Mucosa of stomach (tissue), 1 donor: ENCODE results near the gene MAGEF1.

Experiments used
- H3K27me3 ChIP-seq: one replicate; pipeline ENCODE4 v1.7.0; 2013; ENCODE audit warnings: mild to moderate bottlenecking, low read length; ENCODE audit not compliant: control insufficient read depth, insufficient read depth
- H3K36me3 ChIP-seq: one replicate; pipeline ENCODE4 v1.7.0; 2013; ENCODE audit warnings: low read length; ENCODE audit not compliant: control insufficient read depth, insufficient read depth
- H3K4me1 ChIP-seq: one replicate; pipeline ENCODE4 v1.7.0; 2013; ENCODE audit warnings: mild to moderate bottlenecking, low read length; ENCODE audit not compliant: control insufficient read depth, insufficient read depth
- H3K4me3 ChIP-seq: one replicate; pipeline ENCODE4 v1.7.0; 2013; ENCODE audit warnings: low read length
- H3K9ac ChIP-seq: one replicate; pipeline ENCODE4 v1.7.0; 2013; ENCODE audit warnings: mild to moderate bottlenecking, low read length, moderate library complexity
- H3K9me3 ChIP-seq: one replicate; pipeline ENCODE4 v1.7.0; 2013; ENCODE audit warnings: mild to moderate bottlenecking, low read length, moderate library complexity; ENCODE audit not compliant: control insufficient read depth
- donor health status: Pancreatic carcinoma.

The MAGEF1 gene

GRCh38 chr3:184711493-184712247, at the start of gene MAGEF1:
Gene MAGEF1, minus strand, starts transcription at chr3:184712064. Its CDS starts 243 bp downstream, at chr3:184711821.
- H3K9me3 ChIP-seq: no peaks in the 10 kb centered on the region
- peak within 1 kb of the TSS; percentile 34 for H3K4me3 ChIP-seq
- no peaks in the 10 kb centered on the region for H3K27me3 ChIP-seq
- peaks cover 13% of the 10 kb centered on the region for H3K4me1 ChIP-seq
- H3K36me3 ChIP-seq: peaks cover 6% of the 10 kb centered on the region
- H3K9ac ChIP-seq: peak within 1 kb of the TSS; percentile 65

- Histone ChIP-seq H3K9me3 (no peaks in the 10 kb centered on the region), H3K36me3 (no peaks in the 10 kb centered on the region), H3K9ac (no peak overlapping the region), H3K4me3 (no peak overlapping the region), H3K4me1 (peaks cover 38% of the 10 kb centered on the region), H3K27me3 (no peaks in the 10 kb centered on the region)
These were observed 49.4 kb upstream of the MAGEF1 start for GRCh38 chr3:184761075-184761841.

GRCh38 chr3:184760337-184761074, 48.6 kb upstream of the MAGEF1 start:
- Histone ChIP-seq H3K36me3 (no peaks in the 10 kb centered on the region), H3K4me3 (no peak overlapping the region), H3K4me1 (peaks cover 46% of the 10 kb centered on the region), H3K9me3 (no peaks in the 10 kb centered on the region), H3K9ac (no peak overlapping the region), H3K27me3 (no peaks in the 10 kb centered on the region)

GRCh38 chr3:184759666-184760200, 47.9 kb upstream of the MAGEF1 start:
- H3K27me3 ChIP-seq: no peaks in the 10 kb centered on the region
- no peaks in the 10 kb centered on the region for H3K9me3 ChIP-seq
- no peak overlapping the region for H3K9ac ChIP-seq
- no peaks in the 10 kb centered on the region for H3K36me3 ChIP-seq
- no peak overlapping the region for H3K4me3 ChIP-seq
- H3K4me1 ChIP-seq: peaks cover 50% of the 10 kb centered on the region

- H3K4me1 ChIP-seq: peaks cover 50% of the 10 kb centered on the region
- no peak overlapping the region for H3K9ac ChIP-seq
- H3K4me3 ChIP-seq: no peak overlapping the region
- H3K9me3 ChIP-seq: no peaks in the 10 kb centered on the region
- H3K36me3 ChIP-seq: no peaks in the 10 kb centered on the region
- no peaks in the 10 kb centered on the region for H3K27me3 ChIP-seq
These were observed 46.2 kb upstream of the MAGEF1 start for GRCh38 chr3:184758056-184758455.

- H3K4me1 ChIP-seq: peaks cover 52% of the 10 kb centered on the region
- H3K9ac ChIP-seq: peak overlapping the region; percentile 61
- H3K27me3 ChIP-seq: no peaks in the 10 kb centered on the region
- peak overlapping the region; percentile 42 for H3K4me3 ChIP-seq
- H3K36me3 ChIP-seq: no peaks in the 10 kb centered on the region
- H3K9me3 ChIP-seq: no peaks in the 10 kb centered on the region
These were observed 45.3 kb upstream of the MAGEF1 start for GRCh38 chr3:184757022-184757651.

- Histone ChIP-seq H3K4me1 (peaks cover 50% of the 10 kb centered on the region), H3K4me3 (no peak overlapping the region), H3K9ac (peak overlapping the region; percentile 3), H3K27me3 (no peaks in the 10 kb centered on the region), H3K9me3 (no peaks in the 10 kb centered on the region), H3K36me3 (no peaks in the 10 kb centered on the region)
These were observed 44.5 kb upstream of the MAGEF1 start for GRCh38 chr3:184756151-184757021.

- Histone ChIP-seq H3K9me3 (no peaks in the 10 kb centered on the region), H3K27me3 (peaks cover 6% of the 10 kb centered on the region)
These were observed 43.5 kb upstream of the MAGEF1 start for GRCh38 chr3:184755315-184755731.

GRCh38 chr3:184752361-184752760, 40.5 kb upstream of the MAGEF1 start:
- Histone ChIP-seq H3K36me3 (no peaks in the 10 kb centered on the region), H3K27me3 (peaks cover 8% of the 10 kb centered on the region), H3K4me1 (peaks cover 58% of the 10 kb centered on the region), H3K4me3 (no peak overlapping the region), H3K9ac (no peak overlapping the region), H3K9me3 (no peaks in the 10 kb centered on the region)

More at GRCh38 chr3:184755315-184755731, 43.5 kb upstream of the MAGEF1 start:
- Histone ChIP-seq H3K4me3 (no peak overlapping the region), H3K36me3 (no peaks in the 10 kb centered on the region), H3K9ac (no peak overlapping the region), H3K4me1 (peaks cover 50% of the 10 kb centered on the region)

GRCh38 chr3:184751204-184752040, 39.6 kb upstream of the MAGEF1 start:
- Histone ChIP-seq H3K27me3 (peaks cover 8% of the 10 kb centered on the region), H3K4me1 (peaks cover 49% of the 10 kb centered on the region), H3K9me3 (no peaks in the 10 kb centered on the region), H3K4me3 (no peak overlapping the region), H3K9ac (no peak overlapping the region), H3K36me3 (no peaks in the 10 kb centered on the region)
